GM10847 (cell line): ENCODE data around the gene USH2A.

Experiments
- POLR2A ChIP-seq: IDR thresholded peaks from 2 replicates; pipeline ENCODE4 v1.6.1; 2011; ENCODE audit not compliant: insufficient read length; ENCODE audit errors: extremely low read depth

The USH2A gene

GRCh38 chr1:215625949-215626348 lies 797.3 kb downstream of the USH2A start:
- no peak for TF ChIP-seq POLR2A

DNA sequence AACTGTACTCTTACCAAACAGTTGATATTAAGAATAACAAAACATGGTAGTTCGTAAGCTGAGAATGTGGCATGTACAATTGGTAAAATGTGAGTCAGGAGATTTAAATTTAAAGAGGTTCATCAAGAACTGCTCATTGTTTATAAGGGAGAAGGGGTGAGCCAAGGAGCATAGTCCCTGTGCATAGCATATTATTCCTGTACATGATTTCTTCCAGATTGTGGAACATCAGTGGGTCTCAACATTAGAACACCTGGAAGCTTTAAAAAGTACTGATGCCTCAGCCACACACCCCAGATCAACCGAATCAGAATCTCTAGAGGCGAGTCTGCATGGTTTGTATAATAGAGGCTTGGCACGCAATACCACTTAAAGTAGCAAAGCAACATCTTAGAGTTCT lies 800.1 kb downstream of the USH2A start:
- no peak for TF ChIP-seq POLR2A

DNA sequence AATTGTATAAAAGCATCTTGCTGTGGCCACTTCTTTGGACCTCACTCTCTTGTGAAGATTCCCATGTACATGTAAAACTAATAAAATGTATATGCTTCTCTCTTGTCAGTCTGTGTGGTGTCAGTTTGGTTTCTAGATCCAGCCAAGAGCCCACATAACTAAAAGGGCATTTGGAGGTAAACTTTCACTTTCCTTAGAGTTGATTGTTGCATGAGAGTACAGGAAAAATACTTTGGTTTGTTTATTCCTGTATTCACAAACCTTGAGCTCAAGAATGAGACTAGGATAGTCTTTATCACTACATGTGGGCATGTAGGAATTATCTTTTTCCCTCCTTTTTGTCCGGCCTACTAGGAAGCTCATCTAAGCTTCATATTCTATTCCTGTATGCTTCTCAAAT lies 805.3 kb downstream of the USH2A start:
- no peak for TF ChIP-seq POLR2A

DNA sequence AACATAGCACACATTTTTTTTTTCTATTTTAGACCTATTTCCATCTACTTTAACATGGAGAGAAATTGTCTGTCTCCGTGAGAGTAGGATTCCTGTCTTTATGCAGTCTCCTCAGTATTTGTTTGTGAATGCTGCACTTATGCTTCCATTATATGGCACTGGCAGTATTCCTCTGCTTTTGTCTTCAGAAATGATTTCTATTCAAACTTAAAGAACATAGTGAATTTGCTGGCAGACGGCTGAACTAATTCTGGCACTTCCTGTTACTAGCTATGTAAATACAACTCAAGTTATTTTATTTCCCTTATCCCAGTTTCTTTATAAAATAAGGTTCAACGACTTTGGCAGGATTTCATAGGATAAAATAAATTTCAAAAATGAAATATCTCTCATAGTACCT lies 810.9 kb downstream of the USH2A start:
- no peak for TF ChIP-seq POLR2A

- no peak for TF ChIP-seq POLR2A
Measured at GRCh38 chr1:215608646-215609045, 814.6 kb downstream of the USH2A start.

- TF ChIP-seq POLR2A = no peak
Measured at GRCh38 chr1:215607412-215607811, 815.8 kb downstream of the USH2A start.

DNA sequence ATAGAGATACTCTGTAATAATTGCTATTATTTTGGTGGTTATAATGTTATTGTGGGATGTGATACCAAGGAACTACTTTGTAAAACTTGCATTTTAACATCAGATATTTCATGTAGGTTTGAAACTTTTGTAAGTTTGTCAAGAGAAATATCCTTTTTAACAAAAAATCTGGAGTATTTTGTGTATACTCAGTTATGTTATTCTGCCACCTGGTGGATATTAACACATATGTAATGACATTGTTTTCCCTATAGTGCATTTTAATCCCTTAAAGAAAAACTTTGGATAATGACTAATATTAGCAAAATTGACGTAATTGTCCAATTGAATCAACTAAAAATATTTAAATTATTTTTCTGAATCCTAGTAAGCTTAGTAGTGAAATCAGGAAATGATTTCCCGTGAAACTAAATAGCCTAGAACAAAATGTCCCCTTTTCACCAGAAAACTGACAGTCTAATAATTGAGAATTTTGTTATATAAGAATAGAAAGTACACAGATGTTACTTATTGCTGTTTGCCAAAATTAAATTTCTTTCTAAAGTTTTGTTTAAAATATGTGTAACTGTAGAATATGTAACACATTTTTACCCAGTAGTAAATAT lies 816.6 kb downstream of the USH2A start:
- no peak for TF ChIP-seq POLR2A

GRCh38 chr1:215606036-215606435 lies 817.2 kb downstream of the USH2A start:
- TF ChIP-seq POLR2A = no peak

- TF ChIP-seq POLR2A = no peak
Measured at GRCh38 chr1:215605011-215605621, 818.1 kb downstream of the USH2A start.

GRCh38 chr1:215603319-215603718 lies 819.9 kb downstream of the USH2A start:
- no peak for TF ChIP-seq POLR2A

DNA sequence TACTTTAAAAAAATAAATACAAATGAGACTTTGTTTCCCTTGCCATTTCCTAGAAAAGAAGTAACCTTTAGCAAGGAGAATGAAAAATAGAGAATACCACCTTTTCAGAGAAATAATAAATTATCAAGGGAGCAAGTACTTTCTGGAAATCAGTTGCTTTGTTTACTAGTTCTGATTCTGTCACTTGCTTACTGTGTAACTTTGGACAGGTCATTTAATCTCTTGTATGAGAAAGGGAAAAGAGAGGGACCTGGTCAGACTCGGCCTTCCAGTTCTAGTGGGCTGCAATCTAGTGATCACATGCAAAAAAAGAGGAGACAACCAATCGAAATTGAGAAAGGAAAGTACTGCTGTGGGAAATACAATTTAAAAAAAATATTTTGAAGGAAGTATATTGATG lies 822.0 kb downstream of the USH2A start:
- no peak for TF ChIP-seq POLR2A

DNA sequence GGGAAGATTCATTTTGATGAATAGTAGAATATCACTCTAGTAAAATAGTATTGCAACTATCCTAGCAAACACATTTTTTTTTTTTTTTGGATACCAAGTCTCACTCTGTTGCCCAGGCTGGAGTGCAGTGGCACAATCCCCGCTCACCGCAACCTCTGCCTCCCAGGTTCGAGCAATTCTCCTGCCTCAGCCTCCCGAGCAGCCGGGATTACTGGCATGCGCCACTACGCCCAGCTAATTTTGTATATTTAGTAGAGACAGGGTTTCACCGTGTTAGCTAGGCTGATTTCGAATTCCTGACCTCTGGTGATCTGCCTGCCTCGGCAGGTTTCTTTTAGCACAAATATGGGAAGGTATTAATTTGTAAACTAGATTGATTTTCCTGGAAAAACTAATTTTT lies 822.4 kb downstream of the USH2A start:
- TF ChIP-seq POLR2A = no peak

GRCh38 chr1:215600258-215600792 lies 822.9 kb downstream of the USH2A start:
- TF ChIP-seq POLR2A = no peak

DNA sequence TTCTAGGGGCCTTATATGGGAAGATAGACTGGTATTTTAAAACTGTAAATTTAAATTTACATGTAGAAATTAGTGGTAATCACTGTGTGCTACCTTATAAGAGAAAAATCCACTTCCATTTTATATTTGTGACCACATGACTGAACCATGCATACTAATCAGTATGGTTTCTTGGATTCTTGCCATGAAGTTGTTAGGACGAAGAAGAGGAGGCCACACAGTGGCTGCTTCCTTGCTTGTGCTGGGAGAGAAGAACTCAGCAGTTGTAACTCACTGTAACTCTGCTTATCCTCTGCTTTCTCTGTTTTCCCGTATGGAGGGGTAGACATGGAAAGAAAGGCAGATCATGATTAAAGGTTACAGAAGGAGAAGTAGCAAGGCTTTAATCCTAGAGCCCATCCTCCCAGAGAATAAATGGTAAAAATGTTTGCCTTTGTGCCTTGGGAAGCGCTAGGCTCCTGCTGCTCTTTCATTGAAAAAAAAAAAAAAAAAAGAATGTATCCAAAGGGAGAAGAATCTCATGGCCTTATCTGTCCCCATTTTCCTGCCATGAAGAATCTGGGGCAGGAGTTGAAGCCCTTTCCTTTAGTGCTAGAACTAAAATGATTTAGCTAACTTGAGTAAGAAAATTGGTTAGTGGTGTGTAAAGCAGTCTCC lies 823.7 kb downstream of the USH2A start:
- no peak for TF ChIP-seq POLR2A

DNA sequence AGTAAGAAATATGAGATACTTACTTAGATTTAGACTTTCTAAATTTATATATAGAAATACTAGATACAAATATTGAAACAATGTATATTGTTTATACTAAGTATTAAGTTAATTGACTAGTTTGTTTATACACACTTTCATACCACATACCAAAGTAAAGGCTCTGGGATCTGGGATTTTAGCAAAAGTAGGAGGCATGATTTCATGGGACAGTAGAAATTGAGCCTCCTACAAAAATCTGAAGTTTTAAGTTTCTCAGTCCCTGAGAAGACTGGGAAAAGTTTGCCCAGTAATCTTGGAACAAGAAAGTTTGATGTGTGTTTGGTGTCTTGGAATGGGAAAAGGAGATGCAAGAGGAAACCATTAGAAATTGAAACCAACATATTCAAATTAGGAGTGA lies 825.3 kb downstream of the USH2A start:
- TF ChIP-seq POLR2A = no peak

GRCh38 chr1:215595231-215595630 lies 828.0 kb downstream of the USH2A start:
- TF ChIP-seq POLR2A = no peak
